ENCODE data around the gene CWC22. TPM values are rescaled to one million over a fixed set of nuclear protein-coding genes. Genes with fewer than 3 reads are reported as not detected.

Gene CWC22
- total and polyA plus RNA-seq, 2 of the 8 experiments (the other 6 are each of a cell fraction or from before 2014, with no cell fraction given), result 3.7 to 34.0 TPM

DNA sequence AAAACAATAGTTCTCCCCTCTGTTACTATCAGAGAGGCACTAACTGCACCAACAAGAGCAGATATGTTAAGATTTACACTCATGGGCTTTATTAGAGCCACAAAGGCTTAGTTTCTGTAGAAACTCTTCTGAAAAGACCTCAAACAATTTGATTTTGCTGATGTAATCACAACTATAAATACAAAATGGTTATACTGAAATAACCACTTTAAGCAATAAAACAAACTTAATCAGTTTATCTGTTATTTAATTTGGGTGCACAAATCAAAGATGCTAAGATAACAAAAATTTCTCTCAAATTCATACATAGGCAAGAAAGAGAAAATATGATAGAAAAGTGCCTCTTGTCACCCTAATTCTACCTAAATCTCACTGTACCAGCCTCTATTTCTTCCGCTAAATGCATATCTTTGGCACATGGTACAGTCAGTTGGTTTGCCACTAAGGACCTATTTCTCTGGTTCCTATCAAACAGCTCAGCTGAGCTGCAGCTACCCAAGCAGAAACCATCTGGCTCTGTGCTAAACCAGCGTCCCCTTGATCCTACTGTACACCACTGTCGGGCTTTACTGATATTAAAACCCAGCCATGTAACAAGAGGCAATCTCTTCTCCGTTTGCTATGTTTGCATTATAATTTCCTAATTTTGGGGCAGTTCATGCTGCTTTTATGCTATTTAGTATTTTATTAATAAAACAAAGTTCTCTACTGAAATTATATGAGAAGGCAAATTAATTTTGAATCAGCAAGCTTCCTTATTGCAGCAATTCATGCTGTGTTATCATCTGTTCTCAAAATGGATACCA is 60.1 kb downstream of the CWC22 start:
- Histone ChIP-seq H3K23ac (ENCODE audit: insufficient read length) (no peak overlapping the region), H4K20me1 (replicated peaks in 1 of 2; ENCODE audit: control insufficient read depth in 1 of 2, insufficient read depth in 2 of 2, low read length in 2 of 2) (peaks cover 0 to 1% of the 10 kb centered on the region in 2 experiments), H3K4me3 (ENCODE audit: extremely low read depth in 1 of 4, insufficient read depth in 2 of 4, low read depth in 3 of 4, low read length in 4 of 4) (no peak overlapping the region), H3K4me2 (ENCODE audit: insufficient read depth in 1 of 2, low read depth in 2 of 2, low read length in 2 of 2) (no peak overlapping the region), H3K14ac (ENCODE audit: insufficient read length) (no peak overlapping the region), H2BK12ac (ENCODE audit: low read depth, low read length) (no peak overlapping the region), H2BK20ac (ENCODE audit: low read length) (no peak overlapping the region), H2BK15ac (ENCODE audit: low read length) (no peak overlapping the region), H2BK5ac (ENCODE audit: low read depth, low read length) (no peak overlapping the region), H3K56ac (replicated peaks; ENCODE audit: insufficient read length, low read depth, low read length) (no peak overlapping the region), H3K27ac (ENCODE audit: low read depth, low read length) (no peak overlapping the region), H3K9me3 (ENCODE audit: insufficient read depth in 2 of 2, low read depth in 1 of 2, low read length in 1 of 2) (no peaks in the 10 kb centered on the region), H3K36me3 (ENCODE audit: control insufficient read depth in 2 of 4, insufficient read depth in 4 of 4, low read length in 3 of 4) (peaks cover 2 to 48% (median 18%) of the 10 kb centered on the region in 4 experiments; a peak in 6 of 8 replicates), H4K5ac (ENCODE audit: insufficient read length, low read depth, low read length) (no peak overlapping the region), H3K4me1 (replicated peaks in 1 of 4; ENCODE audit: control insufficient read depth in 3 of 4, insufficient read depth in 4 of 4, low read length in 3 of 4) (no peaks in the 10 kb centered on the region), H2AFZ (ENCODE audit: low read length) (no peak overlapping the region), H3K9ac (replicated peaks in 1 of 4; ENCODE audit: extremely low read depth in 1 of 4, low read depth in 3 of 4, low read length in 3 of 4) (no peak overlapping the region), H4K91ac (replicated peaks; ENCODE audit: insufficient read length, low read length) (no peak overlapping the region), H4K8ac (ENCODE audit: extremely low read depth, insufficient read depth, low read length) (no peak overlapping the region), H3K18ac (ENCODE audit: extremely low read depth, low read length) (no peak overlapping the region), H3K4ac (replicated peaks; ENCODE audit: insufficient read length, low read depth, low read length) (no peak overlapping the region), H3K79me1 (ENCODE audit: low read depth, low read length) (no peaks in the 10 kb centered on the region; the same call in 1 of the 2 replicates), H2BK120ac (replicated peaks; ENCODE audit: low read depth, low read length) (no peak overlapping the region), H3K23me2 (ENCODE audit: low read depth, low read length) (no peaks in the 10 kb centered on the region), H3K27me3 (replicated peaks in 1 of 4; ENCODE audit: control insufficient read depth in 3 of 4, extremely low read depth in 1 of 4, insufficient read depth in 3 of 4, low read length in 3 of 4) (peaks cover 0 to 1% (median 0%) of the 10 kb centered on the region in 4 experiments; a peak in 1 of 7 replicates), H2AK5ac (ENCODE audit: low read depth, low read length) (no peak overlapping the region), H3K79me2 (ENCODE audit: control insufficient read depth in 1 of 2, insufficient read depth in 2 of 2, low read length in 2 of 2) (no peaks in the 10 kb centered on the region)
- CTCF ChIA-PET (ENCODE audit: partially characterized antibody), result interaction anchor here (1.1 to 5.1 kb wide), 2 partner anchors 10 to 44 kb away, joined by 3 to 36 read pairs; no protein-coding TSS in a partner anchor
- no peak for DNase-seq (ENCODE audit: low read depth in 1 of 2, low spot score in 2 of 2)
- no peak for FAIRE-seq
- POLR2A ChIA-PET (ENCODE audit: partially characterized antibody), result no interaction called here
- 93% methylated on average over 4 of the region's 4 CpGs; no CpG with 5 or more reads in 1 of the 2 experiments for WGBS, 2 experiments (ENCODE audit: extremely low coverage in 1 of 2, insufficient coverage in 1 of 2, insufficient read length in 1 of 2, insufficient replicate concordance in 2 of 2, low coverage in 1 of 2, low lambda C conversion rate in 2 of 2, missing lambda C conversion rate in 1 of 2)
- no peak for TF ChIP-seq SP4 (IDR thresholded peaks at IDR 0.05; ENCODE audit: low read length)
- TF ChIP-seq TBP (IDR thresholded peaks at IDR 0.05; ENCODE audit: low read depth, low read length), result no peak
- TF ChIP-seq CHD2 (IDR thresholded peaks at IDR 0.05; ENCODE audit: low read length), result no peak
- no peak for TF ChIP-seq RXRA (IDR thresholded peaks at IDR 0.05; ENCODE audit: insufficient read depth, low read depth, low read length)
- no peak for TF ChIP-seq HDAC6 (IDR thresholded peaks at IDR 0.05; ENCODE audit: low read depth, low read length)
- TF ChIP-seq TCF12 (IDR thresholded peaks at IDR 0.05; ENCODE audit: low read depth, low read length), result no peak
- TF ChIP-seq NRF1 (IDR thresholded peaks at IDR 0.05; ENCODE audit: low read depth, low read length), result no peak
- TF ChIP-seq JUND (IDR thresholded peaks at IDR 0.05; ENCODE audit: low read length), result no peak
- no peak for TF ChIP-seq YY1 (IDR thresholded peaks at IDR 0.05; ENCODE audit: low read depth, low read length)
- TF ChIP-seq SP1 (IDR thresholded peaks at IDR 0.05; ENCODE audit: low read depth, low read length), result no peak
- no peak for TF ChIP-seq CBX5 (IDR thresholded peaks at IDR 0.05; ENCODE audit: low read depth, low read length)
- TF ChIP-seq, protein P1, sequence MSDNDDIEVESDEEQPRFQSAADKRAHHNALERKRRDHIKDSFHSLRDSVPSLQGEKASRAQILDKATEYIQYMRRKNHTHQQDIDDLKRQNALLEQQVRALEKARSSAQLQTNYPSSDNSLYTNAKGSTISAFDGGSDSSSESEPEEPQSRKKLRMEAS (IDR thresholded peaks at IDR 0.05), result no peak
- TF ChIP-seq SP2 (IDR thresholded peaks at IDR 0.05; ENCODE audit: low read length), result no peak
- TF ChIP-seq ZNF274 (IDR thresholded peaks at IDR 0.05; ENCODE audit: borderline replicate concordance, extremely low read depth, low read length), result no peak
- TF ChIP-seq POLR2AphosphoS5 (IDR thresholded peaks at IDR 0.05; ENCODE audit: low read depth, low read length), result no peak

All from H1 (cell line).